DOHH2 (cell line): ENCODE measurements around the gene SLC27A2.

Source experiments
- H3F3A ChIP-seq: fragments of 200-600 bp; sonication (generic), shearing (Covaris generic); 2 replicates; pipeline ENCODE4 v1.6.0; 2016; ENCODE audit warnings: antibody characterized with exemption, mild to moderate bottlenecking; ENCODE audit not compliant: control insufficient read depth, insufficient read depth
- H3K27ac ChIP-seq: fragments of 200-600 bp; sonication (generic); 2 replicates; pipeline ENCODE4 v1.5.1; 2014; ENCODE audit warnings: low read depth, mild to moderate bottlenecking, low read length, moderate library complexity
- H3K27me3 ChIP-seq: fragments of 200-600 bp; sonication (generic); 2 replicates; pipeline ENCODE4 v1.6.1; 2014; ENCODE audit warnings: mild to moderate bottlenecking, low read length, mixed read lengths; ENCODE audit not compliant: control insufficient read depth
- H3K36me3 ChIP-seq: fragments of 200-600 bp; sonication (generic); 2 replicates; pipeline ENCODE4 v1.6.1; 2014; ENCODE audit warnings: mild to moderate bottlenecking, low read length, moderate library complexity, mixed read lengths; ENCODE audit not compliant: control insufficient read depth
- H3K4me1 ChIP-seq: fragments of 200-600 bp; sonication (generic); 2 replicates; pipeline ENCODE4 v1.6.1; 2014; ENCODE audit warnings: mild to moderate bottlenecking, low read length, mixed read lengths; ENCODE audit not compliant: control insufficient read depth
- H3K4me2 ChIP-seq: fragments of 200-600 bp; sonication (generic); 2 replicates; pipeline ENCODE4 v1.6.0; 2014; ENCODE audit warnings: mild to moderate bottlenecking, low read length, moderate library complexity
- H3K4me3 ChIP-seq: fragments of 200-600 bp; sonication (generic); 2 replicates; pipeline ENCODE4 v1.5.1; 2014; ENCODE audit warnings: mild to moderate bottlenecking, low read length, mixed read lengths
- H3K79me2 ChIP-seq: fragments of 200-600 bp; sonication (generic); 2 replicates; pipeline ENCODE4 v1.6.1; 2014; ENCODE audit warnings: mild to moderate bottlenecking, low read length, mixed read lengths; ENCODE audit not compliant: control insufficient read depth
- H3K9me2 ChIP-seq: fragments of 200-600 bp; sonication (generic); replicated peaks from 2 replicates; pipeline ENCODE4 v1.6.1; 2014; ENCODE audit warnings: mild to moderate bottlenecking, low read length, mixed read lengths; ENCODE audit not compliant: control insufficient read depth
- H3K9me3 ChIP-seq: fragments of 200-600 bp; sonication (generic); 2 replicates; pipeline ENCODE4 v1.6.1; 2014; ENCODE audit warnings: antibody characterized with exemption, low read length, mixed read lengths; ENCODE audit not compliant: control insufficient read depth, insufficient read depth
- H4K20me1 ChIP-seq: fragments of 200-600 bp; sonication (generic); 2 replicates; pipeline ENCODE4 v1.6.0; 2014; ENCODE audit warnings: low read depth, mild to moderate bottlenecking, antibody characterized with exemption, low read length, moderate library complexity; ENCODE audit not compliant: control insufficient read depth, insufficient read depth
- EZH2phosphoT487 ChIP-seq: fragments of 200-600 bp; sonication (generic); IDR thresholded peaks from 2 replicates; pipeline ENCODE4 v1.6.1; 2017; ENCODE audit warnings: borderline replicate concordance, mild to moderate bottlenecking, antibody characterized with exemption, low read length, moderate library complexity, mixed read lengths
- TF ChIP-seq, protein P1 (sequence below): fragments of 200-600 bp; sonication (generic); IDR thresholded peaks from one replicate; pipeline ENCODE4 v1.5.1; 2014; ENCODE audit warnings: antibody characterized with exemption, mild to moderate bottlenecking, low read depth, low read length; ENCODE audit not compliant: poor library complexity, severe bottlenecking

The SLC27A2 gene

DNA sequence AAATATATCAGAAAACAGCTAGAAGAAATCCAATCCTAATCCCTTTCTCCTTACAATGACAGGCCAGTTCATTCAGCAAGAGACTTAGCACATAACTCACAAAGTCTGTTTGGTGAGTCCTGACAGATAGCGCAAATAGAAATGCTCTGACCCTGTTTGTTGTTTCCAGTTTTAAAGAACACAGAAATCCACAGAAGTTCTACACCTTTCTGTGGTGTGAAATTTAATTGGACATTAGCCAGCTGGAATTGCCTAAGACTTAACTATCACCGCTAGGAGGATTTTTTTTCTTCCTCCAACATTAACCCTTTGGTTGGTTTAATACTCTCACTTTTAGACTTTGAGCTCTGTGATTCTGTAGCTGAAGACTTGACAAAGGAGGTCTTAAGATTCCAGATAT is 52.8 kb downstream of the SLC27A2 start:
- no peak overlapping the region for H3K4me2 ChIP-seq
- H3K27ac ChIP-seq, result no peak overlapping the region
- no peaks in the 10 kb centered on the region for H4K20me1 ChIP-seq
- no peaks in the 10 kb centered on the region for H3K9me3 ChIP-seq
- no peak overlapping the region for H3K4me3 ChIP-seq
- no peaks in the 10 kb centered on the region for H3K4me1 ChIP-seq
- no peaks in the 10 kb centered on the region for H3K79me2 ChIP-seq
- no peaks in the 10 kb centered on the region for H3F3A ChIP-seq
- TF ChIP-seq, protein P1, sequence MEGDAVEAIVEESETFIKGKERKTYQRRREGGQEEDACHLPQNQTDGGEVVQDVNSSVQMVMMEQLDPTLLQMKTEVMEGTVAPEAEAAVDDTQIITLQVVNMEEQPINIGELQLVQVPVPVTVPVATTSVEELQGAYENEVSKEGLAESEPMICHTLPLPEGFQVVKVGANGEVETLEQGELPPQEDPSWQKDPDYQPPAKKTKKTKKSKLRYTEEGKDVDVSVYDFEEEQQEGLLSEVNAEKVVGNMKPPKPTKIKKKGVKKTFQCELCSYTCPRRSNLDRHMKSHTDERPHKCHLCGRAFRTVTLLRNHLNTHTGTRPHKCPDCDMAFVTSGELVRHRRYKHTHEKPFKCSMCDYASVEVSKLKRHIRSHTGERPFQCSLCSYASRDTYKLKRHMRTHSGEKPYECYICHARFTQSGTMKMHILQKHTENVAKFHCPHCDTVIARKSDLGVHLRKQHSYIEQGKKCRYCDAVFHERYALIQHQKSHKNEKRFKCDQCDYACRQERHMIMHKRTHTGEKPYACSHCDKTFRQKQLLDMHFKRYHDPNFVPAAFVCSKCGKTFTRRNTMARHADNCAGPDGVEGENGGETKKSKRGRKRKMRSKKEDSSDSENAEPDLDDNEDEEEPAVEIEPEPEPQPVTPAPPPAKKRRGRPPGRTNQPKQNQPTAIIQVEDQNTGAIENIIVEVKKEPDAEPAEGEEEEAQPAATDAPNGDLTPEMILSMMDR, result no peak
- TF ChIP-seq EZH2phosphoT487, result no peak
- H3K9me2 ChIP-seq, result no peaks in the 10 kb centered on the region
- no peaks in the 10 kb centered on the region for H3K36me3 ChIP-seq
- no peaks in the 10 kb centered on the region for H3K27me3 ChIP-seq

DNA sequence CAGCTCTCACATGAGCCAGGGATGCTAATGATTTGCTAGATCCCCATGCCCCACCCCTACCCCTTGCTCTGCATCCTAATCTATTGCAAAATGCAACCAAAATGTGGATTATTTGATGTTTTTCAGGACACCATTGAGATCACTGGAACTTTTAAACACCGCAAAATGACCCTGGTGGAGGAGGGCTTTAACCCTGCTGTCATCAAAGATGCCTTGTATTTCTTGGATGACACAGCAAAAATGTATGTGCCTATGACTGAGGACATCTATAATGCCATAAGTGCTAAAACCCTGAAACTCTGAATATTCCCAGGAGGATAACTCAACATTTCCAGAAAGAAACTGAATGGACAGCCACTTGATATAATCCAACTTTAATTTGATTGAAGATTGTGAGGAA is 53.8 kb downstream of the SLC27A2 start:
- no peaks in the 10 kb centered on the region for H3K4me1 ChIP-seq
- no peaks in the 10 kb centered on the region for H3K9me2 ChIP-seq
- no peak overlapping the region for H3K4me2 ChIP-seq
- H3K79me2 ChIP-seq, result no peaks in the 10 kb centered on the region
- H3K36me3 ChIP-seq, result no peaks in the 10 kb centered on the region
- no peak for TF ChIP-seq EZH2phosphoT487
- TF ChIP-seq, protein P1, result no peak
- H3F3A ChIP-seq, result no peaks in the 10 kb centered on the region
- H3K27me3 ChIP-seq, result no peaks in the 10 kb centered on the region
- no peak overlapping the region for H3K4me3 ChIP-seq
- no peaks in the 10 kb centered on the region for H3K9me3 ChIP-seq
- H4K20me1 ChIP-seq, result no peaks in the 10 kb centered on the region
- no peak overlapping the region for H3K27ac ChIP-seq

DNA sequence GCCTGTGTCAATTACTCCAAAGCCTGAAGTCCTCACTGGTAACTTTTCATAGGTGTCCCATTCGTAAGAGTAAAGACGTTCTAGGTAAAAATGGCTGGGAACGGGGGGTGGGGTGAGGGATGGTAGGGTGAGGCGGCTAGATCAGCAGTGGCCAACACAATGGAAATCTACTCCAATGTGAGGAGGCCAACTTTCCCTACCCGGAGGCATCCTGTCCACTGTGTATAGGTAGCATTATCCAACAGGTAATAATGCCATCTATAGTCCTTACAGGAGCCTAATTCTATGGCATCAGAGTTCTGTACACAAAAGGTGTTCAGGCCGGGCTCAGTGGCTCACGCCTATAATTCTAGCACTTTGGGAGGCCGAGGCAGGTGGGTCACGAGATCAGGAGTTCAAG is 54.4 kb downstream of the SLC27A2 start:
- Histone ChIP-seq H3K27me3 (no peaks in the 10 kb centered on the region), H3K9me3 (no peaks in the 10 kb centered on the region), H3K9me2 (no peaks in the 10 kb centered on the region), H4K20me1 (no peaks in the 10 kb centered on the region), H3K27ac (no peak overlapping the region), H3F3A (no peaks in the 10 kb centered on the region), H3K4me3 (no peak overlapping the region), H3K4me2 (no peak overlapping the region), H3K79me2 (no peaks in the 10 kb centered on the region), H3K4me1 (no peaks in the 10 kb centered on the region), H3K36me3 (no peaks in the 10 kb centered on the region)
- no peak for TF ChIP-seq EZH2phosphoT487
- TF ChIP-seq, protein P1, result no peak

DNA sequence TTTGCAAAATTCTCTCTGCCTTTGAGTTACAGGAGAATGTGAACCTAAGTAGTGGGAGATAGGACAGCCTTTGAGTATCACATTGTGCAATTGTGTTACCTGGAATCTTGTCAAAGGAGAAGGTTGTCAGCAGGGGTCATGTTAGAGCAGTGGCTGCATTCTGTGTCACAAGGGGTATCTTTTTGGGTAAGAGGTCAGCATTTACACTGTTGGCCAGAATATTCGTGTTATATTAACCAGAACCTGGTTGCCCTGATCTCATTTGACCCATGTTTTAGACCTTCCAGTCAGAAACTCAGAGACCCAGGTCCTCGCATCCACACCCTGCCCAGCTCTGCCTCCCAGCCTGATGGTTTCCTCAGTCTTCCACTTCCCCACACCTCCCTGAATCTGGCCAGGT is 56.3 kb downstream of the SLC27A2 start:
- H3K4me2 ChIP-seq, result no peak overlapping the region
- H3K4me1 ChIP-seq, result no peaks in the 10 kb centered on the region
- no peak overlapping the region for H3K4me3 ChIP-seq
- H3K36me3 ChIP-seq, result no peaks in the 10 kb centered on the region
- H3K9me2 ChIP-seq, result no peaks in the 10 kb centered on the region
- no peak for TF ChIP-seq EZH2phosphoT487
- TF ChIP-seq, protein P1, result no peak
- no peaks in the 10 kb centered on the region for H3K9me3 ChIP-seq
- no peaks in the 10 kb centered on the region for H3F3A ChIP-seq
- no peaks in the 10 kb centered on the region for H3K79me2 ChIP-seq
- H4K20me1 ChIP-seq, result no peaks in the 10 kb centered on the region
- no peak overlapping the region for H3K27ac ChIP-seq
- no peaks in the 10 kb centered on the region for H3K27me3 ChIP-seq
